LNCaP clone FGC (cell line): ENCODE measurements around the gene STK32B.

Source experiments
- DNase-seq: peaks from one replicate; pipeline ENCODE4 v3.0.0-alpha.2; 2011; ENCODE audit warnings: low read depth
- H3K4me3 ChIP-seq: 2 replicates; pipeline ENCODE4 v1.5.1; 2011; ENCODE audit warnings: mild to moderate bottlenecking, low read depth, low read length, control low read depth
- TF ChIP-seq, protein P1 (sequence below): IDR thresholded peaks from 2 replicates; pipeline ENCODE4 v1.5.1; 2012; ENCODE audit warnings: mild to moderate bottlenecking; ENCODE audit not compliant: control insufficient read depth, insufficient read depth; ENCODE audit errors: extremely low read depth

The STK32B gene

DNA sequence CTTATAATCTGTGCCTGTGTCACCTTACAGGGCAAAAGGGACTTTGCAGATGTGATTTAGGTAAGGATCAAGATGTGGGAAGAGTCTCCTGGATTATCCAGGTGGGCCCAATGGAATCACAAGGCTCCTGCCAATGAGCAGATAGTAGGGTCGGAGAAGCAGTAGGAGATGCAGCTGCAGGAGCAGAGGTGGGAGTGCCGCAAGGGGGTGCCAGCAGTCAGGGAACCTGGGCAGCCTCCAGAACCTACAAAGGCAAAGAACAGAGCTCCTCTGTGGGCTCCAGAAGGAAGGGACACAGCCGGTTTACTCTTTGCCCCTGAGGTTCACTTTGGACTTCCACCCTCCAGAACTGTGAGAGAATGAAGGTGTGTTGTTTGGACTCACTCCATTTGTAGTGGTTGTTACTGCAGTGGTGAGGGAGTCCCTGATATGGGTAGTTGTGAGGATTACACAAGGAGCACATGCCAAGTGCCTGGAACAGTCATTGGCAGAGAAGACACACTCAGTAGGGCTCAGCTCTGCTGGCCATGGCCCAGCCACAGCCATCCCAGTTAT is 338.6 kb downstream of the STK32B start:
- no peak overlapping the region for H3K4me3 ChIP-seq
- no peak for DNase-seq
- TF ChIP-seq, protein P1, sequence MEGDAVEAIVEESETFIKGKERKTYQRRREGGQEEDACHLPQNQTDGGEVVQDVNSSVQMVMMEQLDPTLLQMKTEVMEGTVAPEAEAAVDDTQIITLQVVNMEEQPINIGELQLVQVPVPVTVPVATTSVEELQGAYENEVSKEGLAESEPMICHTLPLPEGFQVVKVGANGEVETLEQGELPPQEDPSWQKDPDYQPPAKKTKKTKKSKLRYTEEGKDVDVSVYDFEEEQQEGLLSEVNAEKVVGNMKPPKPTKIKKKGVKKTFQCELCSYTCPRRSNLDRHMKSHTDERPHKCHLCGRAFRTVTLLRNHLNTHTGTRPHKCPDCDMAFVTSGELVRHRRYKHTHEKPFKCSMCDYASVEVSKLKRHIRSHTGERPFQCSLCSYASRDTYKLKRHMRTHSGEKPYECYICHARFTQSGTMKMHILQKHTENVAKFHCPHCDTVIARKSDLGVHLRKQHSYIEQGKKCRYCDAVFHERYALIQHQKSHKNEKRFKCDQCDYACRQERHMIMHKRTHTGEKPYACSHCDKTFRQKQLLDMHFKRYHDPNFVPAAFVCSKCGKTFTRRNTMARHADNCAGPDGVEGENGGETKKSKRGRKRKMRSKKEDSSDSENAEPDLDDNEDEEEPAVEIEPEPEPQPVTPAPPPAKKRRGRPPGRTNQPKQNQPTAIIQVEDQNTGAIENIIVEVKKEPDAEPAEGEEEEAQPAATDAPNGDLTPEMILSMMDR, result 0 out of 2 replicates have a peak, but pooled peaks have one; percentile 18

DNA sequence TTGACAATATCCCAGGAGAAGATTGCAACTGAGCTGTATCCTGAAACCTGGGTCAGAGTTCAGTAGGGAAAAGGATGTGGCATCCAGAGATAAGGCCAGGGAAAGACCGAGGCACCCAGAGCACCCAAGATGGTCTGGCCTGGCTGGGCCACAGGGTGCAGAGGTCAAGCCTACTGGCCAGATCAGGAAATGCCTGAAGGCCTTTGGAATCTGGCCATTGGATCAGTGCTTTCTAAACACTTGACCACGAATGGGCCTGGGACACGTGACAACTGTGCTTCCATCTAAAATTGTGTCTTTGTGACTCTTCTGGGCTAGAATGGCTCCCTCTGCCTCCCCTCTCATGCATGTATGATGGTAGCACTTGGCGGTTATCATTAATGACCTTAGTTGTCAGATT is 340.2 kb downstream of the STK32B start:
- TF ChIP-seq, protein P1, result no peak
- no peak for DNase-seq
- no peak overlapping the region for H3K4me3 ChIP-seq

DNA sequence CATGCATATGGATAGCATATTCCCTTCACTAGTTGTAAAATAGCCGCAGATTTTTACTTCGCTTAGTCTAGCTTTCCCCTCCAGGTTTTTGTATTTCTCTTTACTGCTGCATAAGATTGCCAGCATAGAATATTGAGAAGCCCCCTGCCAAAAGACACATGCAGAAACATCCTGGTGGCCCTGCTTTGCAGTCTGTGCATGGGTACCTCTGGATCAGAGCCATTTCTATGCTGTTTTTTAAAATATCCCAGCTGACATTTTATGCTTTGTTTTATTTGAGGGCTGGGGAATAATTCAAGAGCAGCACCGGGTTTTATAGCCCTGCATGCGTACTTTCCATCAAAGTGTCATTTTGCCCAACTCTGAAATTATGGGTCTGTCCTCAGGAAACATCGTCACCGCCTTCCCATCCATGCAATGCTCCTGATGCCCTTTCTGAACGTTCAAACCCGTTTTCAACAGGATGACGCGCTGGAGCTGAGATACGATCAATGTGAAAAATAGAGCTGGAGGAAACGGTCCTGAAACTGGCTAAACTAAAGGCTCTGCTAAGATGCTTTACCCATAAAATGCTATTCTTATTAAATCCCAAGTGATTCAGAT is 342.7 kb downstream of the STK32B start:
- TF ChIP-seq, protein P1, result no peak
- DNase-seq, result no peak
- H3K4me3 ChIP-seq, result no peak overlapping the region

DNA sequence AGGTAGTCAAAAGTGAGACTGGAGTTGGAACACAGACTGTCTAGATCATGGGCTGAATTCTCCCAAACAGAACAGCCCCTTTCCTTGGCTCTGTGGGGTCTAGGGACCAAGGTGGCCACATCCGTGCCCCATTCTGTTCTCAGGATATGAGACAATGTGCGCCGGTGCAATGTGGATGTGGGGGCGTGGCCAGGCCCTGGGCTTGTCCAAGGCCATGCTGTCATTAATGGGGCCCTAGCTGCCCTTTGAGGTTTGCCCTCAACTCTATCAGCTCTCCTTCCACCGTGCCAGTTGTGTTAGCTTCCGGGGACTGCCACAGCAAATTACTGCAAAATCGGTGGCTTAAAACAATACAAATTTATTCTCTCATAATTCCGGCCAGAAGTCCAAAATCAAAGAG is 344.5 kb downstream of the STK32B start:
- DNase-seq, result no peak
- TF ChIP-seq, protein P1, result no peak
- H3K4me3 ChIP-seq, result no peak overlapping the region

DNA sequence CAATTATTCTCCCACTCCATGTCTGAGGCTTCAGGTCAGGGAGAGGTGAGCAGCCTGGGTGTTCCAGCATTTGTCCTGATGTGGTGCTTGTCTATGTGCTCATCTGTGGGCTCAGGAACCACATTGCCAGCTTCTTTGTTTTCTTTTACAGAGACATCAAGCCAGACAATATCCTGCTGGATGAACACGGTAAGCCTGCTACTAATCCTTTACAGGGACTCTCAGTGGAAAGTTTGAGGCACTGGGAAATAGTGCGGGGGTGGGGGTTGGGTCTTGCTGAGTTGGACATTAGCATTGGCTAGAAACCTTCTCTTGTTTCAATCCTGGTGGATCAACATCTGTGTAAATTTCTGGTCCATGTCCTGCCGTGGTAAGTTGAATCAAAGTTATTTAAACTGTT is 346.8 kb downstream of the STK32B start:
- H3K4me3 ChIP-seq, result no peak overlapping the region
- no peak for DNase-seq
- TF ChIP-seq, protein P1, result no peak

DNA sequence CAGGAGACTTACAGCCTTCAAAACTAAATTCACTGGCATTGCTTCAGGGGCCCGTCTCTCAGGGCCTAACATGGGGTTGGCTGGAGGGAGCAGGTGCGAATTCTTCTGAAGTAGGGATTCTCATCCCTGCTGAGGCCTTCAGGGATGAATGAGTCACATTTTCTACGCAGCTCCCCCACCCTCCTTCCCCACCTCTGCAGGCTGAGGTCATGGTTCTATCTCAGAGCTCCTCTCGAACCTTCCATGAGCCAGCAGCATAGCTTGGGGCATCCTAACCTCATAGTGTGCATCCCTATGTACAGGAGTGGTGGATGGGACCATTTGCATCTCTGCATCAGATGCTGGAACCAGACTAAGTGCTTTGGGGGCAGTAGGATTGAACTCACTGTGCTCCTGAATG is 347.8 kb downstream of the STK32B start:
- no peak overlapping the region for H3K4me3 ChIP-seq
- no peak for DNase-seq
- TF ChIP-seq, protein P1, result no peak
